Stimulated activated CD4-positive, alpha-beta T cell treated with anti-CD3 and anti-CD28 coated beads, Interleukin-4, amount 100 ng/mL, for 4 hours (primary cell): ENCODE results near the gene ME3.

Experiments used
- DNase-seq, 2 experiments: peaks; one replicate each; pipeline ENCODE4 v3.0.0-alpha.2; 2020

ME3 gene

GRCh38 chr11:86510097-86510496, 162.3 kb downstream of the ME3 start:
- DNase-seq = no peak

GRCh38 chr11:86509588-86509974, 162.8 kb downstream of the ME3 start:
- no peak for DNase-seq

- DNase-seq = no peak
These were observed 163.5 kb downstream of the ME3 start for GRCh38 chr11:86508604-86509587.

- DNase-seq = no peak
These were observed 165.1 kb downstream of the ME3 start for GRCh38 chr11:86507249-86507845.

GRCh38 chr11:86506235-86506634, 166.2 kb downstream of the ME3 start:
- DNase-seq = no peak

DNA sequence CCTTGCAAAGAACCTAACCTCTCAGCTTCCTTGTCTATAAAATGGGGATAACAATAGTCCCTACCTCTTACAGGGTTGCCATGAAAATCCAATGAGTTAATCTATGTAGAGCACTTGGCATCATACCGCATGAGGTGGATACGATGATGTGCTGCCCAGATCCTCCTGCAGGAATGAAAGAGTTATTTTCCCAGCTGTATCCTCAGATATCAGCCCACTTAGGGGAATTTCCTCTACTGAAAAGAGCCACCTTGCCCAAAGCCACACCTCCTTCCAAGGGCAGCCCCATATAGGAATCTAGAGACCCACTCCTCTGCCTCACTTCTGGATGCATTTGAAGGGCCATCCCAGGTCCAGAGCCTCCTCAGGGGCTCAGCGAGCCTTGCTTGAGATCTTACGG, 169.3 kb downstream of the ME3 start:
- no peak for DNase-seq

DNA sequence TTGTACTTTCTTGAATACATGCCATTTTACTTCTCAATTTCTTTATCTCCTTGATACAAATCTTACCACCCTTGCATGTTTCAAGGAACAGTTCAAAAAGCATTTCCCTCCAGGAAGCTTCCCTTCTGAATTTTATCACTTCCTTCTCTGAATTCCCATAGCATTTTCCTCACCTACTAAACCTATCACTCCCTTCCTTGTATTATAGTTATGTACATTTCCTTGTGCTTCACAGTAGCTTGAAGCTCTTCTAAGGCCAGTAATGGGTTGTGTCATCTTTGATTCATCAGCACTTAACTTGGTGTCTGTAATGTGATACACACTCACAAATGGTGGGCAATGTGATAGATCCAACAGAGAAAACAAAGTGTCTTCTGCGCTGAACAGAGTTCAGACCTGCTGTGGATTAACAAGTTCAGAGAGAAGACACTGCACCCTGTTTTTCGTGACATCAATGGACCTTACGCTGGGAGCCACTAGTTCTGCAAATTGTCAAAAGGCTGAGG, 170.2 kb downstream of the ME3 start:
- no peak for DNase-seq

GRCh38 chr11:86500500-86501140, 171.8 kb downstream of the ME3 start:
- DNase-seq = no peak

GRCh38 chr11:86499723-86500129, 172.7 kb downstream of the ME3 start:
- DNase-seq = no peak

GRCh38 chr11:86497836-86498235, 174.6 kb downstream of the ME3 start:
- DNase-seq = no peak

DNA sequence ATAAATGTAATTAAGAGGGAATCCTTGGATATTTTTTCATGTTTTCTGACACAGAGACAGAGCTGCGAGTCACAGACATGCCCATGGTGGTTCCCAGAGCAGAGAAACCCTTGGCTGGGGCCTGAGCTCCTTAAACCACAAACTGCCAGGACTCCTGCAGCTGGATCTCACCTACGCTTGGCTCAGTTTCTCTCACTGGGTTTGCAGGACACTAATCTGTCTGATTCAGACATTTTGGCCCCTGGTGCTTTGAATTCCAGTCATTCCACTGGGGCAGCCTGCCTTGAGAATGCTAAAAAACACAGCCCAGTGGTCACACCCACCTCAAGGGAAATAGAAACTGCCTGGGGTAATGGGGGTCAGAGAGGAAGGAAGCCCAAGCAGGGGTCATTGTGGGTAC, 175.1 kb downstream of the ME3 start:
- DNase-seq = no peak

DNA sequence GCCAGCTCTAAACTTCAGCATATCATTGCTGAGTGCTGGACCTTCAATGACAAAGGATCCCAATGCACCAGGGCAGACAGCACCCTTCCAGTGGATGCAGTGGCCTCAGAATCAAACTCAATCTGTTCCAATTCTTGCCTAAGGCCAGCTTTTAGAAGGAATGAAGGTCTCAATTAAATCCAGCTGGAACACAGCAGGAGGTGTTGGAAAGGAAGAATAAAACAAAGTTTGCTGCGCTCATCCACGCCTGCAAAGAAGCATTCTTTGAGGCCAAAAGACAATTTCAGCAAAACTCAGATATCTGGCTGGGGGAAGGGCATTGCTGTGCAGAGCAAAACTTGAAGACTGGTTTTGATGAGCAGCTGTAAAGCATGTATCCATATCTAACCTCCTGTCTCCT, 177.1 kb downstream of the ME3 start:
- no peak for DNase-seq

- DNase-seq = no peak
These were observed 179.9 kb downstream of the ME3 start for GRCh38 chr11:86492370-86493010.

DNA sequence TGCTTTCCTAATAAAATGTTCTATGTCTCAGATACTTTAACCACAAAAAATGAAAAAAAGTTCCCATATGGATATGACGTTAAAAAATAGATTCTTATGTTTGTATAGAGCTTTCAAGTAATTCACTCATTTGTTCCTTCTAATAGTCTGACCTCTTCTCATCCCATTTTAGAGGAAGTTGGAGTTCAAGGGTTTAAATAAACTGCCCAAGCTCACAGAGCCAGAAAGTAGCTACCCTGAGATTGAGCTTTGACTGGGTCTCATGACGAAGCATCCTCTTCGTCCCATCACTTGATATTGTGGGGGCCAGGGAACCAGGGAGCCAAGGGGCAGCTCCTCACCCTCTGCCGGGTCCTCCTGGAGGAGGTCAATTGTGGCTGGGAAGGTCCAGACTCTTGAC, 181.4 kb downstream of the ME3 start:
- DNase-seq = no peak

GRCh38 chr11:86490582-86490981, 181.8 kb downstream of the ME3 start:
- no peak for DNase-seq

DNA sequence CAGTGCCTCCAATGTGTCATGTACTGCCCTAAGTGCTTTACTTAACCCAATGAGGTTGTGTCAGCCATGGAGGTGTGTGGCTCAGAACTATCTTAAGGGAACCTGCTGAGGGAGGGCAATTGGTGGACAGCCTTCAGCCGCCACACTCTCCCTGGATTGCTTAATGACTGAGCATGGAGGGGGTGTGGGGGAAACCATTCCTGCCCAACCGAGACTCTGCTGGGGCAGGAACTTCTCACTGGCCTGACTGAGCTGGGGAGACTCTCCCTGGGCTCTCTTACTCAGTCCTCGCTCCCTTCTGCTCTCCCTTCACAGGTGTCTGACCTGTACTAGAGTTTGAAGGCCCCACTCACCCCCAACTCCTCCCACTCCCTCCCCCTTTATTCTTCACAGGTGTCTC, 183.0 kb downstream of the ME3 start:
- no peak for DNase-seq

DNA sequence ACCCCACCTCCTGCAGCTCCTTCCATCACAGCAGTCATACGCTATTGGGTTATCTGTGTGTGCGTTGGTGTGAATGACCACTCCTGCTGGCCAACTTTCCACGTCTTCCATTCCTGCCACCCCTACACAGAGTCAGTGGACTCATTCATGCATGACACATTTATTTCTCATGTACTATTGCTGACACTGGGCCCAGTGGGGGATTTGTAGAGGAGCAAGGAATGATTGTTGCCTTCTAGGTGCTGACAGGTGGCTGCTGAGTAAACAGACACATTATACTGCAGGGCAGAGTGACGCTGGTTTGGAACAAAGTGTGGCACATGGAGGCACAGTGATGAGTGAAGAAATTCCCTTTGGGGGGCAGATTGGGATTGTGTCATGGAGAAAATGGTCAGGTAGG, 183.9 kb downstream of the ME3 start:
- no peak for DNase-seq

GRCh38 chr11:86487671-86488070, 184.7 kb downstream of the ME3 start:
- DNase-seq = no peak

GRCh38 chr11:86486261-86487030, 186.0 kb downstream of the ME3 start:
- DNase-seq = peak in 1 of 2 experiments; percentile 8

- DNase-seq = no peak
These were observed 187.6 kb downstream of the ME3 start for GRCh38 chr11:86484795-86485166.

DNA sequence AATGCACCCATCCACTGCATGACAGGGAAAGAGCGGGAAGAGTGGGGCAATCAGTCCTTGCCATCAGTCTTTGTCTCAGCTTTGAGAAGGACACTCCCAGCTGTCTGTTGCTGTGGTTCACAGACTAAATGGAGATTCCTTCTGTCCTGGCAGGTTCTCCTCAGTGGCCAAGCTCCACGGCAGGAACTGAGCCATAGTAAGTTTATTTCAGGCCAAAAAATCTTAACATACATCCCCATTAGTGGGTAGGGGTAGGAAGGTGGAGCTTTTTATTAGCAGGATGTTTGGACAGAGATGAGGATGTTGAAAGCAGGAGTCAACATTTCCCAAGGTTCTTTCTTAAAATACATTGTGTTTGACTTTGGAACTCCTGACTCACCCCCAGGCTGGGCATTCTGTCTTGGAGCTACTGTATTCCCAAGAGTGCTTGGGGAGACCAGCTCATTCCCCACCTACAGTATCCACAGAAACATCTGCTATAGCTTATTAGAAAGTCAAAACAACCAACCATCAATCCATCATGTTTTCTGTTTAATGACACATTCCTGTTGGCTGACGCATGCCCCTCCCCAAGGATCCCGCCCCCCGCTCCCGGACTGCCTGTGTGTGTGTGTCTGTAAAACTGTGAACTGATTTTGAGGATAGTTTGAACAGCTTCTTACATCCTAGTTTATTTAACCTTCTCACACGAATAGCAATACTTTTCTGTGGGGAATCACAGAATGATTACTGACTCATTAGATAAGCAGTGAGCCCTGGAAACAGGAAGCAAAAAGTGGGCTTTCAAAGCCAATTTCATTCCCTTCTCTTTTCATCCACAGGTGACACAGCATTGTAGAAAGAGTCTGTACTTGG, 188.2 kb downstream of the ME3 start:
- no peak for DNase-seq

GRCh38 chr11:86483610-86483939, 188.8 kb downstream of the ME3 start:
- no peak for DNase-seq
